Measurements from ENCODE around the gene CCNC. TPM values are rescaled to one million over a fixed set of nuclear protein-coding genes. Genes with fewer than 3 reads are reported as not detected.

Gene CCNC
- total RNA-seq, 1 donor from 2014 or later, result 74.5 TPM

- no peaks in the 10 kb centered on the region for H3K36me3 Mint-ChIP-seq (ENCODE audit: insufficient read depth)
- H3K4me3 Mint-ChIP-seq (ENCODE audit: low read depth), result no peak overlapping the region
These were observed 39.8 kb upstream of the CCNC start for GRCh38 chr6:99608059-99608885.

GRCh38 chr6:99607416-99608036 lies 39.1 kb upstream of the CCNC start:
- Mint-ChIP-seq H3K27me3 (peaks cover 95% of the 10 kb centered on the region), H3K9me3 (ENCODE audit: low read depth) (no peaks in the 10 kb centered on the region), H3K4me1 (ENCODE audit: low read depth) (peaks cover 5% of the 10 kb centered on the region), H3K27ac (no peak overlapping the region), H3K4me3 (ENCODE audit: low read depth) (no peak overlapping the region), H3K36me3 (ENCODE audit: insufficient read depth) (no peaks in the 10 kb centered on the region)
- no peak for DNase-seq (ENCODE audit: low spot score, unreplicated experiment)
- TF ChIP-seq CTCF (IDR thresholded peaks at IDR 0.05; ENCODE audit: unreplicated experiment), result no peak

More at GRCh38 chr6:99608059-99608885, 39.8 kb upstream of the CCNC start:
- H3K27ac Mint-ChIP-seq, result no peak overlapping the region
- peaks cover 95% of the 10 kb centered on the region for H3K27me3 Mint-ChIP-seq
- H3K9me3 Mint-ChIP-seq (ENCODE audit: low read depth), result no peaks in the 10 kb centered on the region
- peaks cover 2% of the 10 kb centered on the region for H3K4me1 Mint-ChIP-seq (ENCODE audit: low read depth)
- DNase-seq (ENCODE audit: low spot score, unreplicated experiment), result no peak
- no peak for TF ChIP-seq CTCF (IDR thresholded peaks at IDR 0.05; ENCODE audit: unreplicated experiment)

GRCh38 chr6:99606656-99607415 lies 38.4 kb upstream of the CCNC start, which contains the start of gene PRDM13:
PRDM13 (plus strand) TSS chr6:99606833; CDS start chr6:99607035, 202 bp downstream.
- Mint-ChIP-seq H3K27me3 (peaks cover 95% of the 10 kb centered on the region), H3K9me3 (ENCODE audit: low read depth) (no peaks in the 10 kb centered on the region), H3K4me1 (ENCODE audit: low read depth) (peaks cover 5% of the 10 kb centered on the region), H3K27ac (no peak within 1 kb of the TSS), H3K36me3 (ENCODE audit: insufficient read depth) (no peaks in the 10 kb centered on the region), H3K4me3 (ENCODE audit: low read depth) (no peak within 1 kb of the TSS)
- TF ChIP-seq CTCF (IDR thresholded peaks at IDR 0.05; ENCODE audit: unreplicated experiment), result no peak
- no peak for DNase-seq (ENCODE audit: low spot score, unreplicated experiment)

GRCh38 chr6:99605911-99606655 lies 37.6 kb upstream of the CCNC start:
- no peak overlapping the region for H3K27ac Mint-ChIP-seq
- no peak overlapping the region for H3K4me3 Mint-ChIP-seq (ENCODE audit: low read depth)
- no peak for TF ChIP-seq CTCF (IDR thresholded peaks at IDR 0.05; ENCODE audit: unreplicated experiment)
- H3K36me3 Mint-ChIP-seq (ENCODE audit: insufficient read depth), result no peaks in the 10 kb centered on the region
- peaks cover 5% of the 10 kb centered on the region for H3K4me1 Mint-ChIP-seq (ENCODE audit: low read depth)
- no peaks in the 10 kb centered on the region for H3K9me3 Mint-ChIP-seq (ENCODE audit: low read depth)
- no peak for DNase-seq (ENCODE audit: low spot score, unreplicated experiment)
- H3K27me3 Mint-ChIP-seq, result peaks cover 95% of the 10 kb centered on the region
